Measurements from ENCODE around the gene AADAC.

DNA sequence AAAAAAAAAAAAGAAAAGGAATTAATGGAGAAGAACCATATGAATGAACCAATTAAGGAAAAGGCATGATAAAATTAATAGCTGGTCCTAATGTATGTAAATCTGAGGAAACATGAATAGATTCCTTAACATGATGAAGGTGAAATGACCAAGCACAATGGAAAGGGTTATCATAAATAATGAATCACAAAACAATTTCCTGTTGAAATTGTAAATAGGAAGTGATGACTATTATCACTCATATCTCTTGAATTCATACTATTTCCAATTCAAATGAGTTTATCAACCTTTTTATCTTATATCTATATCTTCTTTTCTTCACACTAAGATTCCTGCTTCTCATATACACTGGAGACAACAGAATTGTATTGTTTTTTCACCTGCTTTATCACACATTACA is 48.2 kb upstream of the AADAC start:
- TF ChIP-seq TAF1 (IDR thresholded peaks at IDR 0.05; ENCODE audit: low read depth, low read length) (no peak), PAX5 (IDR thresholded peaks at IDR 0.05; ENCODE audit: insufficient read depth, low read length, severe bottlenecking) (no peak), POLR2A (IDR thresholded peaks at IDR 0.05; ENCODE audit: low read depth, low read length) (no peak), POLR2AphosphoS5 (IDR thresholded peaks at IDR 0.05; ENCODE audit: low read depth, low read length) (no peak), SPI1 (IDR thresholded peaks at IDR 0.05; ENCODE audit: low read depth, low read length) (no peak)

Data from GM12891 (cell line).